H54 (cell line): Measurements from ENCODE around the gene PTPRD.
A peak's percentile ranks its signal among the peaks of the same experiment; 100 is the strongest.
"Not testable (repeated sequence)": the region's sequence is repeated elsewhere in the genome, so short reads cannot be mapped to it uniquely, and the experiment has no call there.

ENCODE experiments used
- DNase-seq: peaks from one replicate; pipeline ENCODE4 v3.0.0; 2011; ENCODE audit warnings: low spot score, mixed read lengths; ENCODE audit not compliant: insufficient read length
- FAIRE-seq: peaks from 3 replicates; lab custom pipeline; 2011; peaks lifted over from hg19 to GRCh38; lab: Jason Lieb, UNC
- POLR2A ChIP-seq: IDR thresholded peaks from 2 replicates; pipeline ENCODE4 v1.6.1; 2011; ENCODE audit warnings: low read depth, mild to moderate bottlenecking, low read length

The PTPRD gene

GRCh38 chr9:10411272-10411671, 201.5 kb downstream of the PTPRD start:
- no peak for TF ChIP-seq POLR2A
- DNase-seq (no peak), FAIRE-seq (no peak)

- DNase-seq (no peak), FAIRE-seq (no peak)
- no peak for TF ChIP-seq POLR2A
These were observed 209.5 kb downstream of the PTPRD start for GRCh38 chr9:10403283-10403682.

DNA sequence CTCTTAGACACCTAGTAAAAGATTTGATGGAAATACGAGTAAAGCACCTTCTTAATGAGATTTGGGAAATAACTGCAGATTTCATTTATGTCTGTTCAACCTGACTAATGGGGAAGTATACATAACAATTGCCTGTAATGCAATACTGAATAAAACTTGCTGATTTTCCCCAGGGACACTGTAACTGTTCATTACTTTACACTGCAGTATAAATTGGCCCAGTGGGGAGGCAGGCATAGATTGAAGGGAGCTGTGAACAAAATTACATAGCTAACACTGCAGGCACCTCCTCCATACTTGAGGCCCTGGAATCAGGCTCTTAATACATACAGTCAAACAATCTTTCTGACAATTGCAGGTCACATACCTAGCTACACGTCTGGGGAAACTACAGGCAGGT, 216.2 kb downstream of the PTPRD start:
- DNase-seq (no peak), FAIRE-seq (no peak)
- TF ChIP-seq POLR2A, result no peak

DNA sequence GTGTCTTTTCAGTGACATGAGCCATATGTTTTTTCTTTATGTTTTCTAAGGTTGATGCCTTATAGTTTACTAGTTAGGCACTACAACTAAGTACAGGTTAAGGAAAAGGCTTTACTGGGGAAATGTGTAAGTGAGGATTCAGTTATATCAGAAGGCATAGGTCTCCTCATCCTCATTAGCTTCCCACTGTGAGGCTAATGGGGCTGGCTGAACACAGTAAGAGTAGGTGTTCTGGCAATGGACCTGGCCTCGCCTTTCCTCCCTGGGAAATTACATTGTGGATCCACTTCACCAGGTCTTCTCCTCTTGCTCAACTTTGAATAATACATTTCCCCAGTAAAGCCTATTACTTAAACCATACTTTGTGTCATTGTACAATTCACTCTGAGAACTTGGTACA, 225.5 kb downstream of the PTPRD start:
- FAIRE-seq (no peak), DNase-seq (no peak)
- TF ChIP-seq POLR2A, result no peak

GRCh38 chr9:10371824-10372223, 241.0 kb downstream of the PTPRD start:
- TF ChIP-seq POLR2A, result no peak
- FAIRE-seq (no peak), DNase-seq (no peak)

DNA sequence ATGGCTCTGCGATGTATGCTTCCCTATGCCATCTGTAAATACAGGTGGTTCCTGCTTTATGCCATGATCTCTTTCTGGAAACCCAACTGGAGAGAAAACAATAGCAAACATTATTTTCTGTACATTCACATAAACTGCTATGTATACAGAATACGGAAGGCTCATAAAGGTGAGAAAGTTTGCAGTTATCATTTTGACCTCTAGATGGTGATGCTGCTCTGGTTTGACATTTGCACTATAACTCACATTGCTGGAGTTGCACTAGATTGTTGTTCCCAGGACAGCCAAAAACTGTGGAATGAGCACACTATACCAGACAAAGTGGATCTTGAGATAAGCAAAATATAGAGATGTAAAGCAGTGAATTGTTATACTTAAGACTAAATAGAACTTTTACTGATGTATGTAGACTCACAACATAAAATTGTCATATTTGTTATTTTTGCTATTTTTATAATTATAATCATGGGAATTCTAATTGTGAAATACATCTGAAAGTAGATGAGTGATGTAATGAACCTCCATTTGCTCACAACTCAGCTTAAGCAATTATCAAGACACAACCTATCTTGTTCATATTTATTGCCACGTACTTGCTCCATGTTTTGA, 246.5 kb downstream of the PTPRD start:
- TF ChIP-seq POLR2A, result no peak
- DNase-seq (no peak), FAIRE-seq (peak; percentile 95)

DNA sequence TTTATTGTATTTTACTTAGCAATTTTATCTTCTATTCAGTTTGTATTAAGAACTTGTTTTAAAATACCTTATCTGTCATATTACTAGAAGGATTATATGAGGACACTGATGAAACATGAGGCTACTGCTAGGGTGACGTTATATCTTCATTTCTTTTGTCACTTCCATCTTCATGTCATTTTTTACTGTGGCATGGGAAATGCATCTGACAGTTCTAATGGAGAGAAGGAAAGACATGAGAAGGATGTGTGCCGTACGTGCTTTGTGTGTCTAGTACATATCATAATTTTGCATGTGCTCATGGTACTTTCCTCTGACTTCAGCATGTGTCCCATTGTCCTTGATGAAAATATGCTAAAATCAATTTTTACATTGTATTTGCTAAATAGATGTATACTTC, 258.2 kb downstream of the PTPRD start:
- DNase-seq (no peak), FAIRE-seq (no peak)
- TF ChIP-seq POLR2A, result no peak

DNA sequence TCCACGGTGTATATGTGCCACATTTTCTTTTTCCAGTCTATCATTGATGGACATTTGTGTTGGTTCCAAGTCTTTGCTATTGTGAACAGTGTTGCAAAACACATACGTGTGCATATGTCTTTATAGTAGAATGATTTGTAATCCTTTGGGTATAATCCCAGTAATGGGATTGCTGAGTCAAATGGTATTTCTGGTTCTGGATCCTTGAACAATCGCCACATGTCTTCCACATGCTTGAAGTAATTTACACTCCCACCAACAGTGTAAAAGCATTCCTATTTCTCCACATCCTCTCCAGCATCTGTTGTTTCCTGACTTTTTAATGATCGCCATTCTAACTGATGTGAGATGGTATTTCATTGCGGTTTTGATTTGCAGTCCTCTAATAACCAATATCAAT, 267.2 kb downstream of the PTPRD start:
- not testable (repeated sequence) for FAIRE-seq, DNase-seq

DNA sequence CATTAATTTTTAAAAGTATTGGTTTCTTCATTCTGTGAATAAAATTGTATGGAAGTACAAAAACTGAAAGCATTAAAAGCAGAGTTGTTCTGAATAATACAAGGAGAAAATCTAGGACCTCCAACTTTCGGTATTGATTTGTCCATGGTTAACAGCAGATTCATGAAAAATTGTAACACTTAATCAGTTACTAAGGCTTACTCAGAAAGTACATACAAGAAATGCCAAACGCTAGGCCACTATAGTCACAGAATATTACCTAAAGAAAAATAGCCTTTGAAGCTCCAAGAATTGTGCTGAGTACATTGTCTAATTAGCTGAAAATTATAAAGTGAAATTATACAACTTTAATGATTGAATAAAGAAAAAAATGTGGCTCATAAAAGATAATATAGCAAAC, 271.7 kb downstream of the PTPRD start:
- no peak for TF ChIP-seq POLR2A
- FAIRE-seq (no peak), DNase-seq (no peak)

GRCh38 chr9:10339152-10339551, 273.6 kb downstream of the PTPRD start:
- FAIRE-seq (no peak), DNase-seq (no peak)
- no peak for TF ChIP-seq POLR2A

GRCh38 chr9:10331157-10331556, 281.6 kb downstream of the PTPRD start:
- no peak for TF ChIP-seq POLR2A
- DNase-seq, result no peak
- no peak for FAIRE-seq

GRCh38 chr9:10282084-10282483, 330.7 kb downstream of the PTPRD start:
- FAIRE-seq (no peak), DNase-seq (no peak)
- TF ChIP-seq POLR2A, result no peak

- no peak for DNase-seq
- FAIRE-seq, result peak; percentile 23
- TF ChIP-seq POLR2A, result no peak
These were observed 337.8 kb downstream of the PTPRD start for GRCh38 chr9:10274988-10275387.

DNA sequence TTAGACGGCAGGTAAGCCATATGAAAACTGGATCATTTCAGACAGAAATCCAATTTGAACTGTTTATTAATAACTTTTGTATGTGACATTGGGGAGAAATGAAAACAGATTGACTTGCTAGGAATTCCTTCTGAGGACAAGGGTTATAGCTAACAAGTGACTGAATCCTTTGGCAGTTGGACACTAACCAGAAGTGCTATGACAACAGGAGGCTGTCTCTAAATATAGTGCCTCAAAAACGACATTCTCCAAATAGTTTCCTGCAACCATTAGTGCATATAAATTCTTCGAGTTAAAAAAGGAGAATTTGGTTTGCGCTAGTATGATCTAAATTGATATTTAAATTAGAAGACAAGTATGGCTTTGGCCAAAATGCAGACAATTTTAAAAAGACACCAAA, 338.6 kb downstream of the PTPRD start:
- DNase-seq (no peak), FAIRE-seq (no peak)
- no peak for TF ChIP-seq POLR2A

DNA sequence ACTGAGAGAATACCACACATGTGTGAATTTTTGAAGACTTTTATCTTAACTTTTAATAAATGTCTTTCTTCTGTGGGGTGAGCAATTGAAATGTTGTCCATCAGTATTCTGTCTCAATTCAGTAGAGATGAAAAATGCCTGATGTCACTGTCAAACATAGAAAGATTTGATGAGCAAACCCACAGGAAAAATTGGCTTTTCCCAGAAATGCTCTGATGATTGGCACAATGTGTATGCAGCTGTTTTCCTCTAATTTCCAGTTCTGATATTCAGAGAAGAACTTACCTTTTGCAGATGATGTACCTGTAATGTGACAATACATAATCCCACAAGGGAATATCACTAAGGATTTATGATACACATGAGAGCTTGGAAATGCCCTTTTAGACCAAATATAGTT, 340.0 kb downstream of the PTPRD start:
- no peak for FAIRE-seq

More for the DNA sequence above, 340.0 kb downstream of the PTPRD start:
- DNase-seq, result no peak
- no peak for TF ChIP-seq POLR2A
